DMS53 (cell line): Measurements from ENCODE around the gene CFAP77.

Source experiments
- DNase-seq: peaks from one replicate; lab custom pipeline; 2025; lab: John Stamatoyannopoulos, UW

Gene CFAP77

GRCh38 chr9:132597073-132597775, 187.2 kb downstream of the CFAP77 start:
- no peak for DNase-seq

GRCh38 chr9:132600326-132600984, 190.4 kb downstream of the CFAP77 start:
- DNase-seq = no peak

GRCh38 chr9:132602207-132602606, 192.2 kb downstream of the CFAP77 start:
- DNase-seq = no peak

GRCh38 chr9:132605387-132605786, 195.4 kb downstream of the CFAP77 start:
- no peak for DNase-seq

DNA sequence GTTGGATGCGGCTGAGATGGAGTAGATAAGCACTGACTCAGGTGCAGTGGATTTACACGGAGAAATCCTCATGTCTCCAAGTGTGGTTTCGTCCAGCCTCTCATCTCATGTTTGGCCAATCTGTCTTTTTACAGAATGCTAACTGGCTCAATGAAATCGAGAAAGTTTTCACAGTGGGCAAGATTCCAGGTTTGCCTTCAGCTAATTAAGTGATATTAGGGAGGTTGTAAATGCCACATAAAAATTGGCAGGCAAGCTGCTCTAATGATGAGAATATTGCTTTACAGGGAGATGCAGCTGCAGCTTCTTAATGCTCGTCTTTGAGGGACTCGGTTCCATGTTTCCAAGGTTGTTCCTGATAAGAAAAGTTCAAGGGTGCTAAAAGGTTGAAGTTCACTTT, 196.1 kb downstream of the CFAP77 start:
- DNase-seq = no peak

DNA sequence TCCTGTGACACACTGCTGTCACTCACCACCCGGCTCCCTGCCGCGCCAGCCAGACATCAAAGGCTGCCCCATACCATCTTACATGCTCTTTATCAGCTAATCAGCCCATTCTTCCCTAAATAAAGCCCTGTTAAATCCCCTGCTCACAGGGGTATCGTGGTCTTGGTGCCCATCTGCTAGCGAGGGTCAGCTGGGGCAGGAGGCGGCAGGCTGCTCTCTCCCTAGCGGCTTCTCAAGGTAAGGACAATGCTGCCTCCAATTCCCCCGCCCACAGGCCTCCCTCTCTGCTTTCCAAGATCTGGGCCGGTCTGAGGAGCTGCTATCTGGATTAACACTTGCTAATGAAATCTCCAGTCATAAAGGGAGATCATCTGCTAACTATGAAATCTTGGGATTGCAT, 199.2 kb downstream of the CFAP77 start:
- DNase-seq = no peak

GRCh38 chr9:132609829-132610228, 199.8 kb downstream of the CFAP77 start:
- no peak for DNase-seq

DNA sequence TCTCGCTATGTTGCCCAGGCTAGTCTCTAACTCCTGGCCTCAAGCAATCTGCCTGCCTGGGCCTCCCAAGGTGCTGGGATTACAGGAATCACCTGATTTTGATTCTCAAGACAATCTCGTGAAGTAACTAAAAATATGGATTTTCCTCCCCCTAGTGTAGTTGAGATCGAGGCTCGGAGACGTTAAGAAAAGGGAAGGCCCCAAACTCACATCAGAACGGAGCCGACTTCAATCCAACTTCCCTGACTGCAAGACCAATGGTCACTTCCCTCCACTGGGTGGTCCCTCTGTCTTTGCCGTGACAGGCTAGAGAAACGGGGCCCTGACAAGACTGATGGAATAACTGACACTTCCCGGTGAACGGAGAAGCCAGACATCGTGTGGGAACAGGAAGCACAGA, 200.7 kb downstream of the CFAP77 start:
- no peak for DNase-seq

DNA sequence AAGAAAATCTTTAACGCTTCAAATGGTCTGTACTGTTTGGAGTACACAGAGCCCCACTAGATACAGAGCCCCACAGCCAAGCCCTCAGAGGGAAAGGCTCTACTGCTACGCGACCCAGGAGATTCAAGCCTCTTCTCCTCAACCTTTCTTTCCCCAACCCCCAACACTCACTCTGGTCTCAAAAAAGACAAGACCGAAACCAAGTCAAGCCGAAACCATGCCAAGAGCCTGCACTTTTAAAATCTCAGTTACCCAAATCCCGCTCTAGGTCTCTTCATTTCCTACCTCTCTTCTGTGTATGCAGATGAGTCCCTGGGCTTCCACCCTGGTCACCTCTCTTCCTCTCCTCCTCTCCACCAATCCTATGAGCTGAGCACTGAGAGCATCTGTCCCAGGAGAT, 204.3 kb downstream of the CFAP77 start:
- no peak for DNase-seq

GRCh38 chr9:132615774-132616173, 205.8 kb downstream of the CFAP77 start:
- DNase-seq = no peak

GRCh38 chr9:132616725-132617124, 206.7 kb downstream of the CFAP77 start:
- no peak for DNase-seq

- no peak for DNase-seq
Measured at GRCh38 chr9:132622159-132622558, 212.1 kb downstream of the CFAP77 start.
